NCI-H2081 (cell line): ENCODE results near the gene HLA-F.

ENCODE experiments used
- DNase-seq, 2 experiments: peaks; one replicate each; lab custom pipeline; 2025; lab: John Stamatoyannopoulos, UW

Gene HLA-F

DNA sequence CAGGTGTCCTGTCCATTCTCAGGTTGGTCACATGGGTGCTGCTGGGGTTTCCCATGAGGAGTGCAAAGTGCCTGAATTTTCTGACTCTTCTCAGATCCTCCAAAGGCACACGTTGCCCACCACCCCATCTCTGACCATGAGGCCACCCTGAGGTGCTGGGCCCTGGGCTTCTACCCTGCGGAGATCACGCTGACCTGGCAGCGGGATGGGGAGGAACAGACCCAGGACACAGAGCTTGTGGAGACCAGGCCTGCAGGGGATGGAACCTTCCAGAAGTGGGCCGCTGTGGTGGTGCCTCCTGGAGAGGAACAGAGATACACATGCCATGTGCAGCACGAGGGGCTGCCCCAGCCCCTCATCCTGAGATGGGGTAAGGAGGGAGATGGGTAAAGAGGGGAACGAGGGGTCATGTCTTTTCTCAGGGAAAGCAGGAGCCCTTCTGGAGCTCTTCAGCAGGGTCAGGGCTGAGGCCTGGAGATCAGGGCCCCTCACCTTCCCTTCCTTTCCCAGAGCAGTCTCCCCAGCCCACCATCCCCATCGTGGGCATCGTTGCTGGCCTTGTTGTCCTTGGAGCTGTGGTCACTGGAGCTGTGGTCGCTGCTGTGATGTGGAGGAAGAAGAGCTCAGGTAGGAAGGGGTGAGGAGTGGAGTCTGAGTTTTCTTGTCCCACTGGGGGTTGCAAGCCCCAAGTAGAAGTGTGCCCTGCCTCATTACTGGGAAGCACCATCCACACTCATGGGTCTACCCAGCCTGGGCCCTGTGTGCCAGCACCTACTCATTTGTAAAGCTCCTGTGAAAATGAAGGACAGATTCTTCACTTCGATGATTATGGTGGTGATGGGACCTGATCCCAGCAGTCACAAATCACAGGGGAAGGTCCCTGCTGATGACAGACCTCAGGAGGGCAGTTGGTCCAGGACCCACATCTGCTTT, 2.0 kb downstream of the HLA-F start:
- no peak for DNase-seq

DNA sequence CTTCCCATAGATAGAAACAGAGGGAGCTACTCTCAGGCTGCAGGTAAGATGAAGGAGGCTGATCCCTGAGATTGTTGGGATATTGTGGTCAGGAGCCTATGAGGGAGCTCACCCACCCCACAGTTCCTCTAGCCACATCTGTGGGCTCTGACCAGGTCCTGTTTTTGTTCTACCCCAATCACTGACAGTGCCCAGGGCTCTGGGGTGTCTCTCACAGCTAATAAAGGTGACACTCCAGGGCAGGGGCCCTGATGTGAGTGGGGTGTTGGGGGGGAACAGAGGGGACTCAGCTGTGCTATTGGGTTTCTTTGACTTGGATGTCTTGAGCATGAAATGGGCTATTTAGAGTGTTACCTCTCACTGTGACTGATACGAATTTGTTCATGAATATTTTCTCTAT, 2.8 kb downstream of the HLA-F start:
- DNase-seq, result no peak

DNA sequence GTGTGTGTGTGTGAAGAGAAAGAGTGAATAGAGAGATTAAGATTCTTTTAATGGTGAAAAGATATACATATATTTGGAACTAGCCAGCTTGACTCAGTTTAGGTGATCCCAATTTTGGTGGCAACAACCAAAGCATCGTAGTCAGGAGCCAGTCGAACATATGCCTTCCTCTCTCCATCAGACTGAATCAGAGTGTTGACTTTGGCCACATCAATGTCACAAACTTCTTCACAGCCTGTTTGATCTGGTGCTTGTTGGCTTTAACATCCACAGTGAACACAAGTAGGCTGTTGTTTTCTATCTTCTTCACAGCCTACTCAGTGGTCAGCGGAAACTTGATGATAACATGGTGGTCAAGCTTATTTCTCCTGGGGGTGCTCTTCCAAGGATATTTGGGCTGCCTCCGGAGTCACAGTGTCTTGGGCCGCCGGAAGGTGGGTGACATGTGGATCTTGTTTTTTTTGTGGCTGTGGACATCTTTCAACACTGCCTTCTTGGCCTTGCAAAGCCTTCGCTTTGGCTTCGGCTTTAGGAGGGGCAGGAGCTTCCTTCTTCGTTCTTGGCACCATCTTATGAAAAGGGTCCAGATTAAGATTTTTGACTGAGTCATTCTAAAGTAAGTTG, 3.4 kb downstream of the HLA-F start:
- DNase-seq, result no peak

DNA sequence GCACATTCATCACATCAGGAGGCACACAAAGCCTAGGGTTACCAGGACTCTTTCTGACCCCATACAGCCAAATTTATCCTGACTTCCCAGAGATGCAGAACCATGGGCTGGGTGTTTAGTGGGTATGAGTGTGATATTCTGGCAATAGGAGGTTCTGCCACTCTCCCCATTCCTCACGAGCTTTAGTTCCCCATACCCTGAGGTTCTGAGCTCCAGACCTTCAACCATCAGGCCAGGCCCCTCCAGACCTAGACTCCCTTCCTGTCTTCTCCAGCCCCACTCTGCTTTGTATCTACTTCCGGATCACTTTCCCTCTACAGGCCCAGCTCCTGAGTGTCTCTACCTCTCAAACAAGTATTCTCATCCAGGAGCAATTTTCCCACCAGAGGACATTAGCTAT, 4.4 kb downstream of the HLA-F start:
- no peak for DNase-seq

DNA sequence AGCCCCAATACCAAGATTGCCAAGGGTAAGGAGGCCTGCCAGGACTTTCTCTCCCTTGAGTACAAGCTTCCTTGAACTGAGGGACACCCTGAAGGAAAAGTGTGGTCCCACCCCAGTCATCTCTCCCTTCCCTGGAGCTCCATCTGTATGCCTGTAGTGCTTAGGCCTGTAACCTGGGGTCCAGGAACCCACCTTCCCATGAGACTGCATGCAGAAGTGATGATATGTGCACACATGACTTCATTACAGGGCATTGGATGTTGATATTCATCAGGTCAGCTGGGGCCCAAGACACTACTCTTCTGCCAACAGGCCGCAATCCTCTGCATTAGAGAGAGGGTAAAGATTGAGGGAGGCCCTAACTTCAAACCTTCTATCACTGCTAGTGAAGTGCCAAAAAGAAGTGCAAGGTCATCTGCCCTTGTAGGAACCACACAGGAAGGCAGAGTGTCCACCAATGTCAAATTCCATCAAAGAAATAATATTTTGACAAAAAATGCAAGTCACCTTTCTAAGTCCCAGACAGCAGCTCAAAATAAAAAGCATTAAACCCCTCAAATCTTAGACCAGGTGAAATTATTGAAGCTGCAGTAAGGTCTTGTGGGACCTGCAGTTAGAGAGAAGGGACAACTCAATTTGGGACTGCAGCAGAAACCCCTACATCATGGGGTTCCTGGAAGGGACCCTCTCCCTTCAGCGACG, 5.1 kb downstream of the HLA-F start:
- DNase-seq, result no peak

DNA sequence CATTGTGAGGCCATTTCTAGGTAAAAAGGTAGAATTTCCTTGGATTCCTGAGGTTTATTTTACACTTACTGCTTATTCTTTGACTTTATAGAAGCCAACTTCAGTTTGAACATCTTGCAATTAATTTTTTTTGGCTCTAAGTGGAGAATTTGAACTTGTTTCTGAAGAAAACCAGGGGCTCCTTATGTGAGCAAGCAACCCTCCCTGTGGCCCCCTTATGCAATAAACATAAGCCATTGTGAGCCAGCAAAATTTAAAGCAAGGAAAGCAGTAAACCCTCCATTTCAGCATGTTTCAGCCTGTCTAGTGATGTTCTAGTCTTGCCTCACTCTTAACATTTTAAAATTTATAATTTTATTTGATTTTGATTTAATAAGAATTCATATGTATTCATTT, 5.6 kb downstream of the HLA-F start:
- no peak for DNase-seq

DNA sequence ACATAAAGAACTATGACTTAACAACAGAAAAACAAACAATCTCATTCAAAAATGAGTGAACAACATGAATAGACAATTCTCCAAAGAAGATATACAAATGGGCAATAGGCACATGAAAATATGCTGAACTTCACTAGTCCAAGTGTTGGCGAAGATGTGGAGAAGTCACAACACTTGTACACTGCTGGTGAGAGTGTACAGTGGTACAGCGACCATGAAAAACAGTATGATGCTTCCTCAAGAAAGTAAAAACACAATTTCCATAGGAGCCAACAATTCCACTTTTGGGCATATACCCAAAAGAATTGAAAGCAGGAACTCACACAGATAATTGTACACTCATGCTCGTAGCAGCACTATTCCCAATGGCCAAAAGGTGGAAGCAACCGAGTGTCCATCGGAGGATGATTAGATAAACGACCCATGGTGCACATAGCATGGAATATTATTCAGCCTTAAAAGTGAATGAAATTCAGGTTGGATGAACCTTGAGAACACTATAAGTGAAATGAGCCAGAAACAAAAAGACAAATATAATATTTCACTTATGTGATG, 6.6 kb downstream of the HLA-F start:
- DNase-seq, result no peak

DNA sequence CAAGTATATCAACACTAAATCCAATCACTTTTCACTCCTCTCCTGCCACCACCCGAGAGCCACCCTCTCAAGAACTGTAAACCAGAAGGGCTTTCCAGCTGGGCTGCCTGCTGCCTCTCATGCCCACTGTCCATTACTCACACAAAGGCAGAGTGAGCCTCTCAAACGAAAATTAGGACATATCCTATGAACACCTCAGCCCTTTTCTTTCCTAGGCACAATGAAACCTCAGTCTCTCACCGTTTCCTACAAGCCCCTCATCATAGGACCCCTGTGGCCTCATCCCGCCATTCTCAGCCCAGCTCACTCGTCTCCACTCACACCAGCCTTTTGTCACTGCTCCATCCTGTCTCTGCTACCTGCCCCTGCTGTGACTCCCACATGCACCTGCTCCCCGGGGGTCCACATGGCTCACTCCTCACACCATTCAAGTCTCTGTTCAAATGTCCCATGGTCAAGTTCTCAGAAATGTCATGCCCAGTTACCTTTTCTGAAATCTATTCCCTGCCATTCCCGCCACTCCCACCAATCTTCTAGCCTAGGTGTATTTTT, 7.4 kb downstream of the HLA-F start:
- DNase-seq, result no peak

DNA sequence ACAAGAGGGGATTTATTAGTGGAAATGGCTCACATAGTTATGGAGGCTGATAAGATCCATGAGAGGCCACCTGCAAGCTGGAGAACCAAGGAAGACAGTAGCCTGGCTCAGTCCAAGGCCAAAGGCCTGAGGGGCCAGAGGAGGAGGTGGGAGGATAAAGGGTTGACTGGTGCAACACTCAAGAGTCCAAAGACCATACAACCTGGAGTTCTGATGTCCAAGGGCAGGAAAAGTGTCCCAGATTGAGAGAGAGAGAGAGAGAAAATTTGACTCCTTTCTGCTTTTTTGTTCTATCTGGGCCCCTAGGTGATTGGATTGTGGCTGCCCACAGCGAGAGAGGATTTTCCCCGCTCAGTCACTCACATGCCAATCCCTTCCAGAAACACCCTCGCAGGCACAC, 8.0 kb downstream of the HLA-F start:
- no peak for DNase-seq

DNA sequence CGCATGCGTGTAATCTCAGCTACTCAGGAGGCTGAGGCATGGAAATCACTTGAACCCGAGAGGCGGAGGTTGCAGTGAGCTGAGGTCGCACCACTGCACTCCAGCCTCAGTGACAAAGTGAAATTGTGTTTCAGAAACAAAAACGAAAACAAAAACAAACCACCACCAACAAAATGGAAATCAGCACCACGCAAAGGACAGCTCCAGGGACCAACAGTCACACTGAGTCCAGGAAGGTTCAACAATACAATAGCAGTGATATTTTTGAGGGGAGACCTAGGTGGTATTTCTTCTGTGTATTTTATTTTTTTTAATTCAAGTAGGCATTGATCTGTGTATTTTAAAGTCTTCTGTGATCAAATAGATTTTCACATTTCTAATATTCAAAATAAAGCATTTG, 9.8 kb downstream of the HLA-F start:
- no peak for DNase-seq

DNA sequence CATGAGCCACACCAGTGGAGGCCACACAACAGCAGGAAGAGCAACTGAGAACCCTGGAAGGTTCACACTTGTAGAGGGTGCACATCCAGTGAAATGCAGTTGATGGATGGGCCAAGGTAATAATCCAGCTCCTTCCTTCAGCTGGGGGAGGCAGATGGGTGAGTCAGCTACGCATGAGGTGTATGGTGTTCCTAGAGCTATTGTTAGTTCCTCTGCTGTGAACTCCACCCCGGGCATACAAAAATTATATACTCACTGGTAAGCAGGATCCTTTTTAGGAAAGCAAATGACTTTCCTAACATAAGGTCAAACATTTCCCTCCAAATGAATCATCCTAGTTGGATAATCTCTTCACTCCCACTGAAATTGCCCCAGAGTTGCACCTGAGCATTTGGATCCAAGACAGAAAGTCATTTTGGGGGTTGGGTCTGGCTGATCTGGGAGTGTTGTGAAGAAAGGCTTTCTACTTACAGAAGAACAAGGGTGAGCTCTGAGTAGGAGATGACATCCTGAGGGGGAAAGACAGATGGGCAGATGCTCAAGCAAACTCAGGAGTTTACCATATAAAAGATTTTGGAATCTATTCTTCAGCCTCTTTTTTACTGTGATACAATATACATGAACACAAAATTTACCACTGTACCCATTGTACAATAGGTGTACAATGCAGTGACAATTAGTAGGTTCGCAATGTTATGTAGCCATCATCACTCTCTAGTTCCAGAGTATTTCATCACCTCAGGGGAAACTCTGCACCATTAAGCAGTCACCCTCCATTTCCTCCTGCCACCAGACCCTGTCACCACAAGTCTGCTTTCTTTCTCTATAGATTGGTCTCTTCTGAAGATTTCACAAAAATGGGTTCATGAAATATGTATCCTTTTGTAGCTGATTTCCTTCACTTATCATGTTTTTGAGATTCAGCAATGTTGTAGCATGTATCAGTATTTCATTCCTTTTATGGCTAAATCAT, 11.1 kb downstream of the HLA-F start:
- no peak for DNase-seq

DNA sequence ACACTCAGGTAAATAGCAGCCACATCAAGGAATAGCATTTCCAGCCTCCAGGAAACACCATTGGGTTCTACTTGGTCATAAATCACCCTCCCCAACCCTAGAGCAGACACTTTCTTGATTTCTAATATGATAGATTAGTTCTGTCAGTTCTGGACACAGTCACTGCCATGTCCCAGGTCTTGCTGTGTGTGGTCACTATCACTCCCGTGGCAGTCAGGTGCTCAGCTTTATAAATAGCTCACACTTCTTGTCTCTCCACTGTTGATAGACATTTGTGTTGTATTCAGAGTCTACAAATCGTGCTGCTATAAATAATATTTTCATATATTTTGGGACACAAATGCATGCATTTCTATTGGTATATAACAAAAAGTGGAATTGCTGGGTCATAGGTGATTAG, 13.3 kb downstream of the HLA-F start:
- no peak for DNase-seq

DNA sequence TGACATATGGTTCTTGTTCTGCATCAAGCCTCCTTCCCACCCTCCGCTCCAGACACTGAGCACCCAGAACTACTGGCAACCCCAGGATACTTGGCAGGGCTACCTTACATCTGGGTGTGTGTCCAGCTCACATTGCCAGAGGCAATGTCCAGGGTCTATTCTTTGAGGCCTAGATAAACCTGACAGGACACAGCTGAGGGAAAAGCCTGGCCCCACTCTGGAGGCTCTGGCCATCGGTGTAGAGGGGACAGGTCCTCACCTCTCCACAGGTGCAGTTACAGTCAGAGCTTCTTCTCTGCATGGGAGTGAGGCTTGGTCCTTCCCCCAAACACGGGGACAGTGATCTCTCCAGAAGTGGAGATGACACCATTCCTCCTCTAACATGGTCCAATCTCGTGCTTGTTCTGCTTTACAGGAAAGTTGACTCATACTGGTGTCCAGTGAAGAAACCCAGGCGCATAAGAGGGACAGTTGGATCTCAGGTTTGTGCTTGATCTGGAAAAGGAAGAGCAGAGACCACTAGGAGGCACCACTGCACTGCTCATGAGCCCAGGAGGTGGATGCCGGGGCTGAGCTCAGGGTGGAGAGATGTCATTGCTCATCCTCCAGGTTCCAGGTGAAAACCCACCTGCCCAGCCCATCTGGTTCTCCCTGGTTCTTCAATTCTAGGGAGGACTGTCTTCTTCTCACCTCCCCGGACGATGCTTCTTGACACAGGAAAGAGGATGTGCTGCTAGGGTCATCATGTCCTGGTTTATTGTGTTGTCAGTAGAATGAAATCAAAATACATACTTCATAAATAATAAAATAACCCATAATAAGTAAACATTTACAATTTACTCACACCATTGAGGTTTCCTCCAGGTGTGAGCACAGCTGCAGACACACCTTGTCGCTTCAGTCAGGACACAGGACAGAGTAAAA, 14.7 kb downstream of the HLA-F start:
- peak; percentile 29 to 60 for DNase-seq

DNA sequence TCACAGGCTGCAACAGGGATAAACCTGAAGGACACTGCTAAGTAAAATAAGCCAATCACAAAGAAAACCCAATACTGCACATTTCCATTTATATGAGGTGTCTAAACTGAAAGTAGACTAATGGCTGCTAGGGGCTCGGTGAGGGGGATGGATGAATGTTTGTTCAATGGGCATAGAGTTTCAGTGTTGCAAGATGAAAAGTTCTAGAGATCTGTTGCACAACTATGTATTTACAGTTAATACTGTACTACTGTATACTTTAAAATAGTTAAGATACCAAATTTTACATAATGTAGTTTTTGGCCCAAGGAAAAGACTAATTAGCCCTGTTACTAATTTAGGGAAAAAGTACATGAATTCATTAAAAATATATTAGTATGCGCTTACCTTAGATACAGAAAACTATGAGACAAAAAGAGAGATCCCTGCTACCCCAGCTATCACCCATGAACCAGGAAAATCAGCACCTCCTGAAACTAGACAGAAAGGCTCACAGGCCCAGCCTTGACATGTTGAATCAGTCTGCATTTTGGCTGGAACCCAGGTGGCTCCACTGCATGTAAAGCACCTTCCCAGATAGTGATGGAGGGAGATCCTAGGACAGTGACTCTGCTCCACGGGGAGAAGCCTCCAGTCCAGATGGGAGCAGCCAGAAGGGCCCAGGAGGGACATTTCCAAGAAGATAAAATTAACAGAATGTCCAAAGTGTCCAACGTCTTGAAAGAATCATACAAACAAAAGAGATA, 16.1 kb downstream of the HLA-F start:
- DNase-seq, result no peak

DNA sequence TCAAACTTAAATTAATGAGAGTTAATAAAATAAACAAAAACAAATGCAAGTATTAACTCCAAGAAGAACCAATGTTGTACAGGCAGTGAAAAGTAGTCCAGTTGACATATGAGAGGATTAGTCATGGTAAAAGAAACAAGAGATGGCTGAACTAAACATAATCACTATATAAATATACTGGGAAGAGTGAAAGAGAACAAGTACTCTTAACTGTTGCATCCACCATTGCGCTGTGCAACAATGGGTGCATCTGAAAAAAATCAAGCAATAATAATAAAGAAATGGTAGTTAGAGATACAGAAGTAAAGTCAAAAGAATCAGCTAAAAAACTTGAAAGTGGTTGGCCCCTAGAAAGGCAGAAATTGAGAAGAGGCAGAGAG, 16.6 kb downstream of the HLA-F start:
- no peak for DNase-seq

DNA sequence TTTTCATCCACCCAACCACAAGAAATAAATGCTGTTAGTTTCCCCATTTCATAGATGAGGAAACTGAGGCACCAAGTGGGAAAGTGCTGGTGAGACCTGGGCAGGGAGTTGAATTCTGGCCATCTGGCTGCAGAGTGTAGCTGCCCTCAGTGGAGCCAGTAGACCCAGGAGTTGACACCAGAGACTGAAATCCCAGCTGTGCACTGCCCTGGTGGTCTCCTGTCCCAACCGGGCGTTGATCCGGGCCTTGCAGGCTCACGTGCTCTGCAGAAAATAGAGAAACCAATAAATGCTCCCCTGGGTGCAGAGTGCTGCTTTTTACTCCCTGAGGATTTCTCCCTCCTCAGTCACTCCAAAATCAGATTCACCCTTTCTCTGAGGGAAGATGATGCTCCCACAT, 18.4 kb downstream of the HLA-F start:
- no peak for DNase-seq

DNA sequence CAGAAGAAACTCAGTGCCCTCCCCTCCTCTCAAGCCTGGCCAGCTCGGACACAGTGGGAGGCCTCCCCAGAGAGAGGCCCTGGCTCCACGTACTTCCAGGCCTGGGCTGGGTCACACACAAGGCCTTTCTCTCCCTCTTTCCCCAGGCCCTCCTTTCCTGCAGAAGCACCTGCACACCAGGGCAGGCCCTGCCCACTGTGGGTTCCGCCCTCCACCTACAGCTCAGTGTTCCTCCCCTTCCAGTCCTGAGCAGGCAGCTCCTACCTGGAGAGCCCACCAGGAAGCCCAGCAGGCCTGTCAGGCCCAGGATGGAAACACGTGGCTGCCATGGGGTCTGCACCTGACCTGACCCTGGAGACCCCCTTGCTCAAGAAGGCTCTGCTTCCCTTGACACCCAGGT, 18.9 kb downstream of the HLA-F start:
- DNase-seq, result no peak

DNA sequence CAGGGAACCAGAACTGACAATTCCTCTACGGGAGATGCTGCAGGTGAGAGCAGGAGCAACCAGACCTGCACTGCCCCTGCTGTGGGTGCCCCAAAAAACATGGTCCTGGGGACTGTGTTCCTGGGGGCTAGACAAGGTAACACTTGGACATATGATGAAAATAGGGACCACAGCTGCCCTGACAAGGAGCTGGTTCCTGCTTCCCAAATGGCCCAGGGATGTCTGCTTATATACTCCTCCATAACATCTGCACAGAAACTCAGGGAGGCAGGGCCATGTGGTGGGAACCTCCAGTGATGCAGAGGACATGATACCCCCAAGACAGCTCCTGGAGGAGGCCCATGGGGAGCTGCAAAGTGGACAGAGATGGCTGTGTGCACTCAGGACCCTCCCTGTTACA, 19.8 kb downstream of the HLA-F start:
- no peak for DNase-seq

DNA sequence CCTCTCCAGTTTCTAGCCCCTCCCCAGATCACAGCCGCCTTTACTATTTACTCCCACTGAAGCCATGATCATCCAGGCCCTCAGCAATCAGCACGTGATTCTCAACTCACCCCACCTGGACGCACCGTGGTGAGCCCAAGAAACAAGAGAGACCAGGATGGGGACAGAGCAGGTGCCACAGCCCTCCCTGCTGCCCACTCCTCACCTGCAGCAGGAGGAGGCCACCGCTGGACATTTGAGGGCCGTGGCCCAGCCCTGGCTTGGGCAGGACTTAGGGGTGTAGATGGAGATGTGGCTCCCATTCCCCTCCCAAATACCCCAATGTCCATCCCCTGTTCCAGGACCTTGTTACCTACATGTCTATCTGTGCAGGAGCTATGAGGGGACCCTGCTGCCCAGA, 20.3 kb downstream of the HLA-F start:
- no peak for DNase-seq
